GM23248 (cell line): ENCODE measurements around the gene TAF4. TPM values are rescaled to one million over a fixed set of nuclear protein-coding genes. Genes with fewer than 3 reads are reported as not detected.

Experiments
- DNase-seq: peaks from one replicate; pipeline ENCODE4 v3.0.0-alpha.2; 2015
- H2AFZ ChIP-seq: fragments of 200-600 bp; sonication (generic); 2 replicates; pipeline ENCODE4 v1.6.1; 2016; ENCODE audit warnings: antibody characterized with exemption
- H3F3A ChIP-seq: fragments of 200-600 bp; sonication (generic); 2 replicates; pipeline ENCODE4 v1.6.1; 2016; ENCODE audit warnings: mild to moderate bottlenecking, antibody characterized with exemption, mixed run types; ENCODE audit not compliant: insufficient read depth
- H3K27ac ChIP-seq: fragments of 200-600 bp; sonication (generic); 2 replicates; pipeline ENCODE4 v1.5.1; 2016; ENCODE audit warnings: mild to moderate bottlenecking
- H3K27me3 ChIP-seq: fragments of 200-600 bp; sonication (generic); replicated peaks from 2 replicates; pipeline ENCODE4 v1.6.1; 2016; ENCODE audit warnings: mild to moderate bottlenecking; ENCODE audit not compliant: insufficient read depth
- H3K36me3 ChIP-seq: fragments of 200-600 bp; sonication (generic); 2 replicates; pipeline ENCODE4 v1.6.1; 2016; ENCODE audit warnings: low read depth, mild to moderate bottlenecking
- H3K4me1 ChIP-seq: fragments of 200-600 bp; sonication (generic); 2 replicates; pipeline ENCODE4 v1.6.1; 2016; ENCODE audit warnings: mild to moderate bottlenecking; ENCODE audit not compliant: insufficient read depth
- H3K4me2 ChIP-seq: fragments of 200-600 bp; sonication (generic); one replicate; pipeline ENCODE4 v1.6.1; 2016; ENCODE audit warnings: mild to moderate bottlenecking; ENCODE audit not compliant: unreplicated experiment
- H3K4me3 ChIP-seq: fragments of 200-600 bp; sonication (generic); 2 replicates; pipeline ENCODE4 v1.5.1; 2016; ENCODE audit warnings: mild to moderate bottlenecking
- H3K79me2 ChIP-seq: fragments of 200-600 bp; sonication (generic); 2 replicates; pipeline ENCODE4 v1.6.1; 2016; ENCODE audit warnings: mild to moderate bottlenecking; ENCODE audit not compliant: insufficient read depth
- H3K9ac ChIP-seq: fragments of 200-600 bp; sonication (generic); 2 replicates; pipeline ENCODE4 v1.6.1; 2016; ENCODE audit warnings: mild to moderate bottlenecking
- H3K9me2 ChIP-seq: fragments of 200-600 bp; sonication (generic); 2 replicates; pipeline ENCODE4 v1.6.1; 2016; ENCODE audit warnings: mixed run types, mild to moderate bottlenecking, moderate library complexity; ENCODE audit not compliant: insufficient read depth
- H3K9me3 ChIP-seq: fragments of 200-600 bp; sonication (generic); one replicate; pipeline ENCODE4 v1.6.1; 2017; ENCODE audit warnings: low read depth
- H4K20me1 ChIP-seq: fragments of 200-600 bp; sonication (generic); 2 replicates; pipeline ENCODE4 v1.6.0; 2016; ENCODE audit not compliant: insufficient read depth
- EZH2 ChIP-seq: fragments of 200-600 bp; sonication (generic); IDR thresholded peaks from 2 replicates; pipeline ENCODE4 v1.6.1; 2018; ENCODE audit warnings: antibody characterized with exemption, mild to moderate bottlenecking; ENCODE audit not compliant: insufficient read depth, poor library complexity, severe bottlenecking
- EZH2phosphoT487 ChIP-seq: fragments of 200-600 bp; sonication (generic); IDR thresholded peaks from 2 replicates; pipeline ENCODE4 v1.6.1; 2018; ENCODE audit warnings: antibody characterized with exemption, moderate library complexity, mild to moderate bottlenecking, low read depth; ENCODE audit not compliant: insufficient read depth
- WGBS, 2 experiments: methylation state at CpG; one replicate each; pipeline ENCODE4 v1.1.6; 2015 to 2017; ENCODE audit warnings: low lambda C conversion rate in 2 of 2, low coverage in 1 of 2; ENCODE audit errors: missing lambda C conversion rate in 2 of 2; 5-methylcytosine and 5-hydroxymethylcytosine counted together
- in situ Hi-C: fragments of 300-500 bp; cut with MboI; formaldehyde crosslinking; loops from 2 replicates; pipeline ENCODE4 v1.15.0; 2020
- polyA plus RNA-seq: library from polyadenylated mRNA; unstranded; fragments of >200 nt; fragmentation: Nextera tagmentation; extraction: Ambion mirVana; gene quantifications from 2 replicates; pipeline ENCODE4 v1.2.1, GENCODE V29; 2016
- total RNA-seq: library from RNA; depleted of rRNA; stranded (reverse); fragments of >200 nt; shearing (Covaris generic); gene quantifications from 2 replicates; pipeline ENCODE4 v1.2.3, GENCODE V29; 2014

Gene TAF4
- total and polyA plus RNA-seq, 2 experiments from 2014 or later: 1.4 to 2.9 TPM

GRCh38 chr20:61965606-61966491 lies 99.8 kb downstream of the TAF4 start:
- WGBS, 2 experiments: 26 to 38% methylated on average over 14 to 44 of the region's 49 CpGs
- no peak overlapping the region for H3K27ac ChIP-seq
- H3K9me2 ChIP-seq: no peaks in the 10 kb centered on the region
- H3K4me1 ChIP-seq: no peaks in the 10 kb centered on the region
- no peak overlapping the region for H3K4me2 ChIP-seq
- no peak overlapping the region for H3K9ac ChIP-seq
- in situ Hi-C loops: no loop called here
- no peaks in the 10 kb centered on the region for H3K9me3 ChIP-seq
- no peak for TF ChIP-seq EZH2phosphoT487
- TF ChIP-seq EZH2: no peak
- no peaks in the 10 kb centered on the region for H3K79me2 ChIP-seq
- H3K4me3 ChIP-seq: no peak overlapping the region
- DNase-seq: no peak
- H2AFZ ChIP-seq: no peak overlapping the region
- peaks cover 11% of the 10 kb centered on the region; the same call in 1 of the 2 replicates for H3K27me3 ChIP-seq
- no peaks in the 10 kb centered on the region for H3F3A ChIP-seq
- H4K20me1 ChIP-seq: no peaks in the 10 kb centered on the region
- H3K36me3 ChIP-seq: no peaks in the 10 kb centered on the region

- Histone ChIP-seq H3F3A (no peaks in the 10 kb centered on the region), H3K36me3 (no peaks in the 10 kb centered on the region), H3K9me3 (no peaks in the 10 kb centered on the region), H3K4me1 (no peaks in the 10 kb centered on the region), H2AFZ (no peak overlapping the region), H3K27ac (no peak overlapping the region), H3K9me2 (no peaks in the 10 kb centered on the region), H4K20me1 (no peaks in the 10 kb centered on the region), H3K9ac (no peak overlapping the region), H3K27me3 (peaks cover 11% of the 10 kb centered on the region; the same call in 1 of the 2 replicates), H3K4me3 (no peak overlapping the region), H3K4me2 (no peak overlapping the region), H3K79me2 (no peaks in the 10 kb centered on the region)
- WGBS, 2 experiments: 22% methylated on average over 30 to 35 of the region's 41 CpGs
- TF ChIP-seq EZH2phosphoT487 (no peak), EZH2 (no peak)
- no peak for DNase-seq
- in situ Hi-C loops: no loop called here
Observed at GRCh38 chr20:61964675-61965605, 100.7 kb downstream of the TAF4 start.

GRCh38 chr20:61963885-61964674 lies 101.6 kb downstream of the TAF4 start:
- no peak overlapping the region for H2AFZ ChIP-seq
- H3K9me2 ChIP-seq: no peaks in the 10 kb centered on the region
- in situ Hi-C loops: no loop called here
- peaks cover 11% of the 10 kb centered on the region; the same call in 1 of the 2 replicates for H3K27me3 ChIP-seq
- no peaks in the 10 kb centered on the region for H3K9me3 ChIP-seq
- no peak overlapping the region for H3K9ac ChIP-seq
- no peaks in the 10 kb centered on the region for H3F3A ChIP-seq
- no peaks in the 10 kb centered on the region for H3K4me1 ChIP-seq
- H3K27ac ChIP-seq: no peak overlapping the region
- no peaks in the 10 kb centered on the region for H4K20me1 ChIP-seq
- DNase-seq: no peak
- H3K79me2 ChIP-seq: no peaks in the 10 kb centered on the region
- TF ChIP-seq EZH2phosphoT487 (no peak), EZH2 (no peak)
- no peak overlapping the region for H3K4me2 ChIP-seq
- no peak overlapping the region for H3K4me3 ChIP-seq
- H3K36me3 ChIP-seq: no peaks in the 10 kb centered on the region
- WGBS, 2 experiments: 82 to 85% methylated on average over 8 of the region's 8 CpGs

- Histone ChIP-seq H2AFZ (no peak overlapping the region), H3K9me2 (no peaks in the 10 kb centered on the region), H3F3A (no peaks in the 10 kb centered on the region), H3K9me3 (no peaks in the 10 kb centered on the region), H3K36me3 (no peaks in the 10 kb centered on the region), H3K4me2 (no peak overlapping the region), H3K4me3 (no peak overlapping the region), H4K20me1 (no peaks in the 10 kb centered on the region), H3K27me3 (peaks cover 11% of the 10 kb centered on the region; the same call in 1 of the 2 replicates), H3K27ac (no peak overlapping the region), H3K9ac (no peak overlapping the region), H3K4me1 (no peaks in the 10 kb centered on the region), H3K79me2 (no peaks in the 10 kb centered on the region)
- WGBS, 2 experiments: 60 to 63% methylated on average over 7 to 9 of the region's 9 CpGs
- in situ Hi-C loops: no loop called here
- TF ChIP-seq EZH2phosphoT487 (no peak), EZH2 (no peak)
- DNase-seq: no peak
Observed at GRCh38 chr20:61963149-61963548, 102.5 kb downstream of the TAF4 start.
